WERI-Rb-1 (cell line): ENCODE measurements around the gene VPS8.

Experiments used
- DNase-seq: peaks from one replicate; pipeline ENCODE4 v3.0.0-alpha.2; 2020
- H3K27ac ChIP-seq: fragments of 250-450 bp; sonication (Bioruptor Pico); 2 replicates; pipeline ENCODE4 v1.5.1; 2020; ENCODE audit warnings: mild to moderate bottlenecking, moderate library complexity
- H3K27me3 ChIP-seq: fragments of 250-450 bp; sonication (Bioruptor Pico); 2 replicates; pipeline ENCODE4 v1.5.1; 2021; ENCODE audit warnings: mild to moderate bottlenecking, low read depth, moderate library complexity; ENCODE audit not compliant: insufficient read depth, severe bottlenecking
- H3K36me3 ChIP-seq: fragments of 250-450 bp; sonication (Bioruptor Pico); 2 replicates; pipeline ENCODE4 v1.5.1; 2020; ENCODE audit warnings: mild to moderate bottlenecking, moderate library complexity
- H3K4me3 ChIP-seq: 2 replicates; pipeline ENCODE4 v1.5.1; 2011; ENCODE audit warnings: low read depth, mild to moderate bottlenecking, control low read depth, low read length
- H3K9me3 ChIP-seq: fragments of 250-450 bp; sonication (Bioruptor Pico); 2 replicates; pipeline ENCODE4 v1.5.1; 2021; ENCODE audit warnings: mild to moderate bottlenecking, moderate library complexity; ENCODE audit not compliant: severe bottlenecking
- TF ChIP-seq, protein P1 (sequence below): IDR thresholded peaks from 2 replicates; pipeline ENCODE4 v1.5.1; 2011; ENCODE audit warnings: low read depth, mild to moderate bottlenecking, control low read depth, inconsistent platforms, low read length

The VPS8 gene

DNA sequence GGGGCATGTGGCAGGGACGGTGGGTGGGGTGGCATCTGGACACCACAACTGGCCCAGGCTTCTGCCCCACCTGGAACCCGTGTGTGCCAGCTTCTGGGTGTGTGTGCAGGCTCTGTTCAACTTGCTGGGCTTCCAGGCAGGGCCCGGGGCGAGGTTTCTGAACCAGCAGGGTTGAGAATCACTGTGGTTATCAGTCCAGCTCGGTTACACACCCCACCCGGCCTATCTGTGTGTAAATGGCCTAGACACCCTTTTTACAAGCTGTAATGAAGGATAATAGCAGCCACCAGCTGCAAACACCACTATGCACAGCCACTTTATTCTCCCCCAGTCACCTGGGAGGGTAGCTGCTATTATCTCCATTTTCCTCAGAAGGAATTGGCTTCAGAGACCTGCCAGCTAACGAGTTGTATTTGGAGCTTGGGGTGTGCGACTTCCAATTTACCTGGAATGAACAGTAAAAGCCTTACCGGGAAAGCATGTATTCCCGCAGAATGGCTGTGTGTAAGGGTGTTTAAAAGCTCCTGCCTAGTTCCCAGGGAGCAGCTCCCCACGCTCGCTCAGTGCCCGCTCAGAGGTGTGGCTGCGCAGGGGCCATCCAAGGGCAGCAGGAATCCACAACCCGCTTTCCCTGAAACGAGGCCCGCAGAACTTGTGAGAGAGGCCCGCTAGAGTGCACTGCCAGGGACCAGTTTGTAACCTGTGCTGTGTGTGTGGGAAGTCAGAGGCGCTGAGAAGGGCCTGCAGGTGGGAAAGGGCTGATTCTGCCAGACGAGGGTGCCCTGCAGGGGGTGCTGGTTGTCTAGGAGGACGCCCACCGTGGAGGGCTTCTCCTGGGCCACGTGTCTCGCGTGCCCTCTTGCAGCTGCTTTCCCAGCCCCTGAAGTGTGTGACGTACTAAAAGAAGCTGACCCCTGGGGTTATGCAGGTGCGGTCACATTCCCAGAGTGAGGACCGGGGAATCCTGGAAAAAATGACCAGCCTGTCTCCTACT is 257.4 kb downstream of the VPS8 start:
- peak; percentile 64 for DNase-seq

DNA sequence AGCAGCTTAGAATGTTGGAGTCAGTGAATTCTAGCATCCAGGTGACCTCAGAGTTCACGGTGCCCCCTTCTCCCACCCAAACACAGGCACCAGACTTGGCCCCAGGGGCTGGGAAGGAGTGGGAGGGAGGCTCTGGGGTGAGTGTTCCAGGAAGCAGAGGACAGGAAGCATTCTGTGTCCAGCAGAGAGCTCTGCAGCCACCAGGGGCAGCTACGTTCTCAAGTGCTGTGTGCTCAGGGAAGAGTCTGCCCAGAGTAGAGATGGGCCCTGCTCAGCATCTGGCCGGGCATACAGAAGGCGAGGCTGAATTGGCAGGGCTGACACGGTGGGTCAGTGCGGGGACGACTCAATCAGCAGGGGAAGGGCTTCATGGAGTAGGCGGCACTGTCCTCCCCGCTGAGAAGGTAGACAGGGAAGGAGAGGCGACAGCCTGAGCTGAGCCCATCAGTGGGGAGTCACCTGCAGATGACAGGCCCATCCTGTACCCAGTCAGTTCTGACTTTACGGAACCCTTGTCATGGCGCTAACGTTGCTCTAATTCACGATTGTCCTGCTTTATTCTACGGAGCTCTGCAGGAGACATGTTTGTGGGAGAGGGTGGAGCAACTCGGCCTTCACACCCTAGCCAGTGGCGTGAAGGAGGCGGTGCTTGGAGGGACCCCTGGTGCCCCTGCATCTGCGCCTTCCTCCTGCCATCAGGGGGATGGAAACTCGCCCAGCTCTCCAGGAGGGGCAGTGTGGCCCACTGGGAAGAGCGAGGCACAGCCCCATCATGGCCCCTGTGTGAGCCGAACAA is 258.7 kb downstream of the VPS8 start:
- no peak overlapping the region for H3K4me3 ChIP-seq
- no peak overlapping the region for H3K27ac ChIP-seq
- DNase-seq, result peak; percentile 53
- no peaks in the 10 kb centered on the region for H3K36me3 ChIP-seq
- H3K27me3 ChIP-seq, result no peaks in the 10 kb centered on the region
- TF ChIP-seq, protein P1, sequence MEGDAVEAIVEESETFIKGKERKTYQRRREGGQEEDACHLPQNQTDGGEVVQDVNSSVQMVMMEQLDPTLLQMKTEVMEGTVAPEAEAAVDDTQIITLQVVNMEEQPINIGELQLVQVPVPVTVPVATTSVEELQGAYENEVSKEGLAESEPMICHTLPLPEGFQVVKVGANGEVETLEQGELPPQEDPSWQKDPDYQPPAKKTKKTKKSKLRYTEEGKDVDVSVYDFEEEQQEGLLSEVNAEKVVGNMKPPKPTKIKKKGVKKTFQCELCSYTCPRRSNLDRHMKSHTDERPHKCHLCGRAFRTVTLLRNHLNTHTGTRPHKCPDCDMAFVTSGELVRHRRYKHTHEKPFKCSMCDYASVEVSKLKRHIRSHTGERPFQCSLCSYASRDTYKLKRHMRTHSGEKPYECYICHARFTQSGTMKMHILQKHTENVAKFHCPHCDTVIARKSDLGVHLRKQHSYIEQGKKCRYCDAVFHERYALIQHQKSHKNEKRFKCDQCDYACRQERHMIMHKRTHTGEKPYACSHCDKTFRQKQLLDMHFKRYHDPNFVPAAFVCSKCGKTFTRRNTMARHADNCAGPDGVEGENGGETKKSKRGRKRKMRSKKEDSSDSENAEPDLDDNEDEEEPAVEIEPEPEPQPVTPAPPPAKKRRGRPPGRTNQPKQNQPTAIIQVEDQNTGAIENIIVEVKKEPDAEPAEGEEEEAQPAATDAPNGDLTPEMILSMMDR, result peak; percentile 70
- H3K9me3 ChIP-seq, result no peaks in the 10 kb centered on the region

More for the DNA sequence above, 257.4 kb downstream of the VPS8 start:
- no peaks in the 10 kb centered on the region for H3K36me3 ChIP-seq
- no peak overlapping the region for H3K27ac ChIP-seq
- TF ChIP-seq, protein P1, result peak; percentile 78
- H3K4me3 ChIP-seq, result no peak overlapping the region
- no peaks in the 10 kb centered on the region for H3K27me3 ChIP-seq
- no peaks in the 10 kb centered on the region for H3K9me3 ChIP-seq

DNA sequence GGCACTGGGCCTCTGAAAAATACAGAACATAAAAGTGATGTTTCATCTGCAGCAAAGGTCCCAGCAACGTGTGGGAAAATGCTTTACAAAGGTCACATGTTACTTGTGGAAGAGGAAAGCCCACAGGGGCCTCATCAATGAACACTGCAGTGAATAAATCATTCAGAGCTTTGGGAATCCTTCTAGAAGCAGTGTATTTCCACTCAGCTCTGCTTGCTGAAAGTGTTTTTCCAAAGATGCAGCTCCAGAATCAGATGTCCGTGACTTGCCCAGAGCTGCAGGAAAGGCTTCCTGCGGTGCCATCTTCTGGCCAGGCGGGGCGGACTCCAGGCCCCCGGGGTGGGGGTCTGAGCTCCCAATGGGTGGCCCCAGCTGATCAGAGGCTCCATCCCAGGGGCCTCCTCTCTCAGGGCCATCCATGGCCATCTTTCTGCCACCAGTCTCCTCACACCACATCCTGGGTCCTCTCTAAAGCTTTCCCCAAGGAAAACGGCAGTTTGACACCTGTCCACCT is 259.4 kb downstream of the VPS8 start:
- H3K27me3 ChIP-seq, result no peaks in the 10 kb centered on the region
- H3K4me3 ChIP-seq, result no peak overlapping the region
- no peaks in the 10 kb centered on the region for H3K9me3 ChIP-seq
- no peak overlapping the region for H3K27ac ChIP-seq
- TF ChIP-seq, protein P1, result peak; percentile 59
- no peaks in the 10 kb centered on the region for H3K36me3 ChIP-seq
- DNase-seq, result peak; percentile 52

DNA sequence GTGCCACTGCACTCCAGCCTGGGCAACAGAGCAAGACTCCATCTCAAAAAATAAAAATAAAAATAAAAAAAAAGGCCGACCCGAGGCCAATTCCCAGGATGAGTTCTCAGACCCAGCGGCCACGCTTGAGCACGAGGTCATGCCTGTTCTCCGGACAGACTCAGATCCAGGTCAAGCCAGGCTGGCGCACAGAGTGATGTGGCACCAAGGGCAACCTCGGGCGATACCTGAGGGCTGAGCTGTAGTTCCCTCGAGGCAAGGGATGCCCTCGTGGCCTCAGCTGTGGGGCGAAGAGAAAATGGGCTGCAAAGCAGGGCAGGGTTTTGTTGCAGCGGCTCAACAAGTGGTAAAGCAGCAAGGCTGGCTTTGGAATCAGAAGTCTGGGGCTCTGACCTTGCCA is 263.6 kb downstream of the VPS8 start:
- H3K27ac ChIP-seq, result no peak overlapping the region
- no peak for DNase-seq
- H3K36me3 ChIP-seq, result no peaks in the 10 kb centered on the region
- TF ChIP-seq, protein P1, result no peak
- H3K27me3 ChIP-seq, result no peaks in the 10 kb centered on the region
- no peak overlapping the region for H3K4me3 ChIP-seq
- no peaks in the 10 kb centered on the region for H3K9me3 ChIP-seq

DNA sequence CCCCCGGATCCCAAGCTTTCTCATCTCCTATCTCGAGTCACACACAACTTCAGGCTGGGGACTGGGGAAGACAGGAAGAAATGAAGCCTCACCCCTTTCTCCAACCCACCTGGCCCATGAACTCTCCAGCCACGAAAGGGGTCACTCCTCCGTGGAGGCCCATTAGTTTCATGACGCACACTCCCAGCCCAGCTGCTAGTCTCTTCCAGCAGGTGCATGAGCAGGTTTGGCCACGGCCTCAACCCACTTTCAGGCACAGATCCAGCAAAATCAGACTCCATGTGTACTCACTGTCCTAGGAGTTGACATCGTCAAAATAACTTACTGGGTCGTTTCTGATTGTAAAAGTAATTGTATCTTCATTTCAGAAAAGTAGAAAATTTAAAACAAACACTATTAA is 264.3 kb downstream of the VPS8 start:
- TF ChIP-seq, protein P1, result no peak
- no peaks in the 10 kb centered on the region; the same call in 1 of the 2 replicates for H3K36me3 ChIP-seq
- no peaks in the 10 kb centered on the region for H3K27me3 ChIP-seq
- no peak overlapping the region for H3K4me3 ChIP-seq
- H3K27ac ChIP-seq, result no peak overlapping the region
- no peaks in the 10 kb centered on the region for H3K9me3 ChIP-seq
- no peak for DNase-seq
